Peyer's patch (tissue), 4 donors: ENCODE data around the gene AQP9.

Experiments used
- POLR2A ChIP-seq, 2 donors: fragments of 450-650 bp; IDR thresholded peaks; one replicate each; pipeline ENCODE4 v1.5.1; 2017; ENCODE audit warnings: antibody characterized with exemption in 2 of 2, mild to moderate bottlenecking in 2 of 2, moderate library complexity in 2 of 2
- TF ChIP-seq, protein P1 (sequence below), 6 experiments: fragments of 450-650 bp in 4 of 6; fragments of 200-600 bp in 2 of 6; sonication (generic) in 1 of 6; IDR thresholded peaks; one replicate each; pipeline ENCODE4 v1.5.1; 2017 to 2019; ENCODE audit warnings: antibody characterized with exemption in 6 of 6, mild to moderate bottlenecking in 3 of 6, moderate library complexity in 1 of 6

DNA sequence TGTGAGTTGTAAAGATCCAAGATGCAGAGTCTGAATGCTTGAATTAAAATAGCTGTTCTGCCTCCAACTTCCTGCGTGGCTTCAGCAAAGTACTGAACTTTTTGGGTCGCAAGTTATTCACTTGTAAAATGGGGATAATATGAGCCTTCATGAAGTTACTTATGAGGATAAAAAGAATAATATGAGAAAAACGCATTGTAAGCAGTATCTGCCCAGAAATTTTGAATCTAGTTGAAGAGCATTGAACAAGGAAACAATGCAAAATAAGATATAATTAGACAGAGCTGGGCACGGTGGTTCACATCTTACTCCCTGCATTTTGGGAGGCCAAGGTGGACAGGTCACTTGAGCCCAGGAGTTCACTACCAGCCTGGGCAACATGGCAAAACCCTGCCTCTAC lies 37.8 kb downstream of the AQP9 start:
- TF ChIP-seq, protein P1, sequence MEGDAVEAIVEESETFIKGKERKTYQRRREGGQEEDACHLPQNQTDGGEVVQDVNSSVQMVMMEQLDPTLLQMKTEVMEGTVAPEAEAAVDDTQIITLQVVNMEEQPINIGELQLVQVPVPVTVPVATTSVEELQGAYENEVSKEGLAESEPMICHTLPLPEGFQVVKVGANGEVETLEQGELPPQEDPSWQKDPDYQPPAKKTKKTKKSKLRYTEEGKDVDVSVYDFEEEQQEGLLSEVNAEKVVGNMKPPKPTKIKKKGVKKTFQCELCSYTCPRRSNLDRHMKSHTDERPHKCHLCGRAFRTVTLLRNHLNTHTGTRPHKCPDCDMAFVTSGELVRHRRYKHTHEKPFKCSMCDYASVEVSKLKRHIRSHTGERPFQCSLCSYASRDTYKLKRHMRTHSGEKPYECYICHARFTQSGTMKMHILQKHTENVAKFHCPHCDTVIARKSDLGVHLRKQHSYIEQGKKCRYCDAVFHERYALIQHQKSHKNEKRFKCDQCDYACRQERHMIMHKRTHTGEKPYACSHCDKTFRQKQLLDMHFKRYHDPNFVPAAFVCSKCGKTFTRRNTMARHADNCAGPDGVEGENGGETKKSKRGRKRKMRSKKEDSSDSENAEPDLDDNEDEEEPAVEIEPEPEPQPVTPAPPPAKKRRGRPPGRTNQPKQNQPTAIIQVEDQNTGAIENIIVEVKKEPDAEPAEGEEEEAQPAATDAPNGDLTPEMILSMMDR (IDR thresholded peaks at IDR 0.05): no peak
- TF ChIP-seq POLR2A (IDR thresholded peaks at IDR 0.05): no peak
